HL-60 (cell line): ENCODE data around the gene PRPF19.

Experiments
- DNase-seq, 2 experiments: peaks; one replicate each; pipeline ENCODE4 v3.0.0-alpha.2; 2010 to 2020; ENCODE audit warnings: low read depth in 1 of 2, low spot score in 1 of 2
- H3K27ac ChIP-seq: fragments of 250-450 bp; sonication (Bioruptor Pico); replicated peaks from 2 replicates; pipeline ENCODE4 v1.5.1; 2020; ENCODE audit warnings: mild to moderate bottlenecking, moderate library complexity
- H3K27me3 ChIP-seq: fragments of 250-450 bp; sonication (Bioruptor Pico); 2 replicates; pipeline ENCODE4 v1.5.1; 2021; ENCODE audit warnings: mild to moderate bottlenecking, moderate library complexity; ENCODE audit not compliant: insufficient read depth, poor library complexity, severe bottlenecking
- H3K4me3 ChIP-seq: replicated peaks from 2 replicates; pipeline ENCODE4 v1.5.1; 2011; ENCODE audit warnings: mild to moderate bottlenecking, control low read depth, low read length; ENCODE audit not compliant: insufficient read depth
- GABPA ChIP-seq: IDR thresholded peaks from 2 replicates; pipeline ENCODE4 v1.6.1; 2012; ENCODE audit warnings: low read depth
- POLR2AphosphoS5 ChIP-seq: IDR thresholded peaks from 2 replicates; pipeline ENCODE4 v1.6.1; 2012; ENCODE audit warnings: low read depth
- SPI1 ChIP-seq: IDR thresholded peaks from 2 replicates; pipeline ENCODE4 v1.6.1; 2012; ENCODE audit warnings: low read depth, mild to moderate bottlenecking, borderline replicate concordance
- TF ChIP-seq, protein P1 (sequence below): IDR thresholded peaks from one replicate; pipeline ENCODE4 v1.5.1; 2011; ENCODE audit warnings: low read length, control low read depth, inconsistent platforms; ENCODE audit not compliant: insufficient read depth
- TF ChIP-seq, protein P2 (sequence below): IDR thresholded peaks from 2 replicates; pipeline ENCODE4 v1.6.1; 2012; ENCODE audit warnings: low read depth; ENCODE audit not compliant: insufficient replicate concordance

PRPF19 gene

DNA sequence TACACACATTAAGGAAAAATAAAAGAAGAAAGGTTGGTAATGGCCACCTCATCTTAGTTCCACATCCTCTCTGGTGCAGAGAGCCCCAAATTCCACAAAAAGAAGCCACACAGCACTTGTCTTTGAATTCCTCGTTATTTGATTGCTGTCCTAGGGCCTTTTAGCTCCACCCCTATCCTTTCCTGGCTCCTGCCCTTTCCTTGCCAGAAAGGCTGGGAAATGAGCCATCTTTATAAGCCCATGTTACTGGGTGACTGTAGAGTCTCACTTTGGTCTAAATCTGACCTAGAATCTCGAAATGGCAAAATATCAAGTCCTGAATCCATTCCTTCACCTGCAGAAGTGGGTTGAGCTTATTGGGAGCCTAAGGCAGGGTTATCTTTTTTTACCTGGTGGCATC, 13.6 kb upstream of the PRPF19 start:
- TF ChIP-seq, protein P1, sequence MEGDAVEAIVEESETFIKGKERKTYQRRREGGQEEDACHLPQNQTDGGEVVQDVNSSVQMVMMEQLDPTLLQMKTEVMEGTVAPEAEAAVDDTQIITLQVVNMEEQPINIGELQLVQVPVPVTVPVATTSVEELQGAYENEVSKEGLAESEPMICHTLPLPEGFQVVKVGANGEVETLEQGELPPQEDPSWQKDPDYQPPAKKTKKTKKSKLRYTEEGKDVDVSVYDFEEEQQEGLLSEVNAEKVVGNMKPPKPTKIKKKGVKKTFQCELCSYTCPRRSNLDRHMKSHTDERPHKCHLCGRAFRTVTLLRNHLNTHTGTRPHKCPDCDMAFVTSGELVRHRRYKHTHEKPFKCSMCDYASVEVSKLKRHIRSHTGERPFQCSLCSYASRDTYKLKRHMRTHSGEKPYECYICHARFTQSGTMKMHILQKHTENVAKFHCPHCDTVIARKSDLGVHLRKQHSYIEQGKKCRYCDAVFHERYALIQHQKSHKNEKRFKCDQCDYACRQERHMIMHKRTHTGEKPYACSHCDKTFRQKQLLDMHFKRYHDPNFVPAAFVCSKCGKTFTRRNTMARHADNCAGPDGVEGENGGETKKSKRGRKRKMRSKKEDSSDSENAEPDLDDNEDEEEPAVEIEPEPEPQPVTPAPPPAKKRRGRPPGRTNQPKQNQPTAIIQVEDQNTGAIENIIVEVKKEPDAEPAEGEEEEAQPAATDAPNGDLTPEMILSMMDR, result no peak
- no peak for TF ChIP-seq SPI1
- TF ChIP-seq POLR2AphosphoS5, result no peak
- TF ChIP-seq GABPA, result no peak
- TF ChIP-seq, protein P2, sequence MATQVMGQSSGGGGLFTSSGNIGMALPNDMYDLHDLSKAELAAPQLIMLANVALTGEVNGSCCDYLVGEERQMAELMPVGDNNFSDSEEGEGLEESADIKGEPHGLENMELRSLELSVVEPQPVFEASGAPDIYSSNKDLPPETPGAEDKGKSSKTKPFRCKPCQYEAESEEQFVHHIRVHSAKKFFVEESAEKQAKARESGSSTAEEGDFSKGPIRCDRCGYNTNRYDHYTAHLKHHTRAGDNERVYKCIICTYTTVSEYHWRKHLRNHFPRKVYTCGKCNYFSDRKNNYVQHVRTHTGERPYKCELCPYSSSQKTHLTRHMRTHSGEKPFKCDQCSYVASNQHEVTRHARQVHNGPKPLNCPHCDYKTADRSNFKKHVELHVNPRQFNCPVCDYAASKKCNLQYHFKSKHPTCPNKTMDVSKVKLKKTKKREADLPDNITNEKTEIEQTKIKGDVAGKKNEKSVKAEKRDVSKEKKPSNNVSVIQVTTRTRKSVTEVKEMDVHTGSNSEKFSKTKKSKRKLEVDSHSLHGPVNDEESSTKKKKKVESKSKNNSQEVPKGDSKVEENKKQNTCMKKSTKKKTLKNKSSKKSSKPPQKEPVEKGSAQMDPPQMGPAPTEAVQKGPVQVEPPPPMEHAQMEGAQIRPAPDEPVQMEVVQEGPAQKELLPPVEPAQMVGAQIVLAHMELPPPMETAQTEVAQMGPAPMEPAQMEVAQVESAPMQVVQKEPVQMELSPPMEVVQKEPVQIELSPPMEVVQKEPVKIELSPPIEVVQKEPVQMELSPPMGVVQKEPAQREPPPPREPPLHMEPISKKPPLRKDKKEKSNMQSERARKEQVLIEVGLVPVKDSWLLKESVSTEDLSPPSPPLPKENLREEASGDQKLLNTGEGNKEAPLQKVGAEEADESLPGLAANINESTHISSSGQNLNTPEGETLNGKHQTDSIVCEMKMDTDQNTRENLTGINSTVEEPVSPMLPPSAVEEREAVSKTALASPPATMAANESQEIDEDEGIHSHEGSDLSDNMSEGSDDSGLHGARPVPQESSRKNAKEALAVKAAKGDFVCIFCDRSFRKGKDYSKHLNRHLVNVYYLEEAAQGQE, result no peak
- DNase-seq, result no peak
- H3K27me3 ChIP-seq, result peaks cover 11% of the 10 kb centered on the region
- no peak overlapping the region for H3K4me3 ChIP-seq
- no peak overlapping the region for H3K27ac ChIP-seq

DNA sequence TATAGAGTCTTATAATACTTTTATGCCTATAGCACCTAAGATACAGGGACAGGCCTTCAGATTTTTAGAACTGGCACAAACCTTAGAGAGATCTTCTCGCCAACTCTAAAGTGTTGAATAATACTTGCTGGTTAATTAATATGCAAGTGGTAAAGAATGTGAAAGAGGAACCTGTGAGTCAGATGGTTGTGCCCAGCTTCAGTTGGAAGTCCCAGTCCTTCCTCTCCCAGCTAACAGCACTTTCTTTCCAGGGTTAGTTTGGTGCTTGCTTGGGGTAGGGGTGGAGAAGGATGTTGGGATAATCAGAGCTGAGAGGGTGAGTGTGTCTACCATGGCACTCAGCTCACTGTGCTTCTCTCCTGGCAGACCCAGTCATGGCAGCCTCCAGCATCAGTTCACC, 12.9 kb upstream of the PRPF19 start:
- TF ChIP-seq, protein P1, result no peak
- TF ChIP-seq GABPA (no peak), SPI1 (peak; percentile 33; the same call in 1 of the 2 replicates)
- TF ChIP-seq, protein P2, result no peak
- peaks cover 6% of the 10 kb centered on the region for H3K27me3 ChIP-seq
- no peak overlapping the region for H3K27ac ChIP-seq
- peak in 1 of 2 experiments; percentile 34 for DNase-seq
- no peak overlapping the region for H3K4me3 ChIP-seq

DNA sequence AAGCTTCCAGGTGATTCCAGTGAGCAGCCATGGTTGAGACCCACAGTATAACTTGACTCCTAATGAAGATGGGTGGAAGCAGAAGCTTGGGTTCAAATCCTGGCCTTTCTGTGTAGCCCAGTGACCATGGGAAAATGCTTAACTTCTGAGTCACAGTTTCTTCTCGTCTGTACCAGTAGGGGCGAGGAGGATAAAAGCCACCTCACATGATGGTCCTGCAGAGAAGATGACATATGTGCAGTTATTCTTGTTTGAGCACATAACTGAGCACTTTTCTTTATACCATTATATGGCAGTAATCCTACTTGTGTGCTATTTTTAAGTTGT, 12.5 kb upstream of the PRPF19 start:
- TF ChIP-seq, protein P2, result no peak
- TF ChIP-seq GABPA, result no peak
- no peak for TF ChIP-seq POLR2AphosphoS5
- TF ChIP-seq SPI1, result no peak
- TF ChIP-seq, protein P1, result no peak
- no peak overlapping the region for H3K27ac ChIP-seq
- no peak for DNase-seq
- no peak overlapping the region for H3K4me3 ChIP-seq
- H3K27me3 ChIP-seq, result peaks cover 3% of the 10 kb centered on the region
